ENCODE measurements around the gene CHMP6.
"Not testable (repeated sequence)": the region's sequence is repeated elsewhere in the genome, so short reads cannot be mapped to it uniquely, and the experiment has no call there.

Gene CHMP6

GRCh38 chr17:81029859-81030258, 38.2 kb downstream of the CHMP6 start:
- DNase-seq (ENCODE audit: low read depth, low spot score) = no peak

GRCh38 chr17:81030312-81030711, 38.7 kb downstream of the CHMP6 start:
- not testable (repeated sequence) for DNase-seq (ENCODE audit: low read depth, low spot score)

- DNase-seq (ENCODE audit: low read depth, low spot score) = no peak
Measured at GRCh38 chr17:81030741-81031565, 39.3 kb downstream of the CHMP6 start.

- no peak for DNase-seq (ENCODE audit: low read depth, low spot score)
Measured at GRCh38 chr17:81031566-81032550, 40.2 kb downstream of the CHMP6 start.

GRCh38 chr17:81032641-81033480, 41.2 kb downstream of the CHMP6 start:
- DNase-seq (ENCODE audit: low read depth, low spot score) = no peak

GRCh38 chr17:81033535-81034167, 42.0 kb downstream of the CHMP6 start:
- DNase-seq (ENCODE audit: low read depth, low spot score) = no peak

GRCh38 chr17:81034168-81034777, 42.6 kb downstream of the CHMP6 start:
- no peak for DNase-seq (ENCODE audit: low read depth, low spot score)

GRCh38 chr17:81034779-81035520, 43.3 kb downstream of the CHMP6 start, which contains the start of gene BAIAP2:
BAIAP2 (plus strand) TSS chr17:81035151; CDS start chr17:81035255, 104 bp downstream.
- peak; percentile 82 for DNase-seq (ENCODE audit: low read depth, low spot score)

- DNase-seq (ENCODE audit: low read depth, low spot score) = no peak
Measured at GRCh38 chr17:81035521-81036196, 44.0 kb downstream of the CHMP6 start.

GRCh38 chr17:81036197-81036941, 44.7 kb downstream of the CHMP6 start:
- no peak for DNase-seq (ENCODE audit: low read depth, low spot score)

GRCh38 chr17:81037026-81037797, 45.6 kb downstream of the CHMP6 start:
- DNase-seq (ENCODE audit: low read depth, low spot score) = no peak

- DNase-seq (ENCODE audit: low read depth, low spot score) = no peak
Measured at GRCh38 chr17:81037798-81038733, 46.4 kb downstream of the CHMP6 start.

GRCh38 chr17:81039096-81039495, 47.5 kb downstream of the CHMP6 start:
- no peak for DNase-seq (ENCODE audit: low read depth, low spot score)

- no peak for DNase-seq (ENCODE audit: low read depth, low spot score)
Measured at GRCh38 chr17:81039854-81040758, 48.5 kb downstream of the CHMP6 start.

- DNase-seq (ENCODE audit: low read depth, low spot score) = no peak
Measured at GRCh38 chr17:81040791-81041337, 49.2 kb downstream of the CHMP6 start.

Data from smooth muscle cell of the brain vasculature (primary cell).